ENCODE measurements around the gene SYT3.
"Not testable (repeated sequence)": the region's sequence is repeated elsewhere in the genome, so short reads cannot be mapped to it uniquely, and the experiment has no call there.

SYT3 gene

GRCh38 chr19:50604264-50605073 lies 35.2 kb downstream of the SYT3 start:
- not testable (repeated sequence) for DNase-seq (ENCODE audit: low read depth)

- DNase-seq (ENCODE audit: low read depth) = no peak
Measured at GRCh38 chr19:50602935-50603334, 36.7 kb downstream of the SYT3 start.

- DNase-seq (ENCODE audit: low read depth) = no peak
Measured at GRCh38 chr19:50602496-50602895, 37.2 kb downstream of the SYT3 start.

- no peak for DNase-seq (ENCODE audit: low read depth)
Measured at GRCh38 chr19:50602089-50602422, 37.6 kb downstream of the SYT3 start.

GRCh38 chr19:50601407-50602088 lies 38.1 kb downstream of the SYT3 start:
- no peak for DNase-seq (ENCODE audit: low read depth)

- no peak for DNase-seq (ENCODE audit: low read depth)
Measured at GRCh38 chr19:50599427-50599826, 40.3 kb downstream of the SYT3 start.

- DNase-seq (ENCODE audit: low read depth) = no peak
Measured at GRCh38 chr19:50590191-50590590, 49.5 kb downstream of the SYT3 start.

GRCh38 chr19:50581795-50582660 lies 57.7 kb downstream of the SYT3 start:
- not testable (repeated sequence) for DNase-seq (ENCODE audit: low read depth)

GRCh38 chr19:50580970-50581634 lies 58.6 kb downstream of the SYT3 start:
- no peak for DNase-seq (ENCODE audit: low read depth)

- DNase-seq (ENCODE audit: low read depth) = no peak
Measured at GRCh38 chr19:50580240-50580639, 59.4 kb downstream of the SYT3 start.

- DNase-seq (ENCODE audit: low read depth) = not testable (repeated sequence)
Measured at GRCh38 chr19:50576769-50577168, 62.9 kb downstream of the SYT3 start.

- DNase-seq (ENCODE audit: low read depth) = no peak
Measured at GRCh38 chr19:50573741-50574461, 65.8 kb downstream of the SYT3 start.

Data from activated gamma-delta T cell treated with anti-CD3 and anti-CD28 coated beads, Interleukin-2, amount 50 U/mL, for 16 hours (primary cell).